Adrenal gland (tissue), 12 donors: Measurements from ENCODE around the gene IL20RA. TPM values are rescaled to one million over a fixed set of nuclear protein-coding genes. Genes with fewer than 3 reads are reported as not detected.

Source experiments
- DNase-seq, 7 donors: peaks; one replicate each; pipeline ENCODE4 v3.0.0-alpha.2; 2019 to 2020
- H3K27ac ChIP-seq, 5 donors: fragments of 200-600 bp; sonication (generic) in 4 of 5; 1 replicate in 3 of 5; 2 replicates in 2 of 5; pipeline versions ENCODE4 v1.5.1 to v1.8.0; 2016 to 2020; ENCODE audit warnings: mild to moderate bottlenecking in 1 of 5
- H3K27me3 ChIP-seq: fragments of 200-600 bp; 2 replicates; pipeline ENCODE4 v1.8.0; 2021
- H3K36me3 ChIP-seq, 2 donors: fragments of 200-600 bp; replicated peaks in 1 of 2; 1 replicate in 1 of 2; 2 replicates in 1 of 2; pipeline versions ENCODE4 v1.5.1 to v1.8.0; 2018 to 2022
- H3K4me1 ChIP-seq, 2 donors: fragments of 200-600 bp; replicated peaks in 1 of 2; 1 replicate in 1 of 2; 2 replicates in 1 of 2; pipeline versions ENCODE4 v1.5.1 to v1.8.0; 2018 to 2021
- H3K4me3 ChIP-seq, 4 donors: fragments of 200-600 bp; sonication (generic) in 3 of 4; one replicate each; pipeline ENCODE4 v1.5.1; 2016 to 2018
- H3K9me3 ChIP-seq, 3 donors: fragments of 200-600 bp; sonication (generic) in 1 of 3; replicated peaks in 1 of 3; 1 replicate in 2 of 3; 2 replicates in 1 of 3; pipeline versions ENCODE4 v1.5.1 to v1.8.0; 2016 to 2021
- POLR2A ChIP-seq, 2 donors: fragments of 450-650 bp; IDR thresholded peaks; one replicate each; pipeline ENCODE4 v1.6.1; 2017; ENCODE audit warnings: antibody characterized with exemption in 2 of 2, mild to moderate bottlenecking in 2 of 2, moderate library complexity in 1 of 2
- WGBS, 4 donors: extraction: QIAGEN DNeasy Blood & Tissue Kit in 2 of 4; methylation state at CpG; one replicate each; pipeline versions ENCODE4 v1.1.5 to v1.1.7; 2013 to 2017; 5-methylcytosine and 5-hydroxymethylcytosine counted together
- intact Hi-C, 2 donors: fragments of 100-400 bp; cut with DNase I; formaldehyde crosslinking; loops; one replicate each; pipeline versions ENCODE4 v1.14.1 to v1.15.0; 2022 to 2023
- polyA plus RNA-seq, 3 donors: library from polyadenylated mRNA; stranded (reverse); fragments of 200-250 nt in 2 of 3; fragments of 350-450 nt in 1 of 3; fragmentation: Illumina TruSeq in 1 of 3; extraction: RNeasy Lipid Tissue Mini Kit (QIAGEN cat#74804) in 1 of 3; gene quantifications; one replicate each; pipeline ENCODE4 v1.2.3, GENCODE V29; 2013 to 2014
- total RNA-seq, 9 donors: library from RNA; depleted of rRNA in 4 of 9; stranded (reverse); fragments of >200 nt in 4 of 9; fragments of 120-200 nt in 1 of 9; fragmentation: NEBNext Ultra II Directional in 1 of 9; extraction: Animal tissue kit (Norgen Biotek cat#: 25700) in 1 of 9; gene quantifications; one replicate each; pipeline versions ENCODE4 v1.1.0 to v1.2.4, GENCODE V29; 2013 to 2023
- TF ChIP-seq, protein P1 (sequence below), 6 experiments: fragments of 450-650 bp in 4 of 6; fragments of 200-600 bp in 2 of 6; sonication (generic) in 1 of 6; IDR thresholded peaks; 1 replicate in 5 of 6; 2 replicates in 1 of 6; pipeline versions ENCODE4 v1.5.1 to v1.8.0; 2016 to 2021; ENCODE audit warnings: antibody characterized with exemption in 6 of 6, mild to moderate bottlenecking in 2 of 6, moderate library complexity in 1 of 6
- donor health status: healthy with polysubstance abuse.
- donor health status: Bipolar disorder and iron deficiency.
- donor health status: DM: yes; HTN: yes; CAD: no.
- donor health status: DM: no; HTN: no; CAD: no.
- donor health status: DM: no; HTN: no; CAD: no.
- donor health status: DM: yes; HTN: yes; CAD: no.

Gene IL20RA
- total and polyA plus RNA-seq, 12 donors: 6.6 to 23.5 (median 12.7) TPM

- H3K27me3 ChIP-seq: peaks cover 12% of the 10 kb centered on the region
- H3K27ac ChIP-seq: no peak overlapping the region
- 63 to 73% (median 70%) methylated on average over 3 to 5 of the region's 5 CpGs for WGBS, 4 donors
- intact Hi-C loops: no loop called here
- TF ChIP-seq, protein P1, sequence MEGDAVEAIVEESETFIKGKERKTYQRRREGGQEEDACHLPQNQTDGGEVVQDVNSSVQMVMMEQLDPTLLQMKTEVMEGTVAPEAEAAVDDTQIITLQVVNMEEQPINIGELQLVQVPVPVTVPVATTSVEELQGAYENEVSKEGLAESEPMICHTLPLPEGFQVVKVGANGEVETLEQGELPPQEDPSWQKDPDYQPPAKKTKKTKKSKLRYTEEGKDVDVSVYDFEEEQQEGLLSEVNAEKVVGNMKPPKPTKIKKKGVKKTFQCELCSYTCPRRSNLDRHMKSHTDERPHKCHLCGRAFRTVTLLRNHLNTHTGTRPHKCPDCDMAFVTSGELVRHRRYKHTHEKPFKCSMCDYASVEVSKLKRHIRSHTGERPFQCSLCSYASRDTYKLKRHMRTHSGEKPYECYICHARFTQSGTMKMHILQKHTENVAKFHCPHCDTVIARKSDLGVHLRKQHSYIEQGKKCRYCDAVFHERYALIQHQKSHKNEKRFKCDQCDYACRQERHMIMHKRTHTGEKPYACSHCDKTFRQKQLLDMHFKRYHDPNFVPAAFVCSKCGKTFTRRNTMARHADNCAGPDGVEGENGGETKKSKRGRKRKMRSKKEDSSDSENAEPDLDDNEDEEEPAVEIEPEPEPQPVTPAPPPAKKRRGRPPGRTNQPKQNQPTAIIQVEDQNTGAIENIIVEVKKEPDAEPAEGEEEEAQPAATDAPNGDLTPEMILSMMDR (IDR thresholded peaks at IDR 0.05): no peak
- no peak for TF ChIP-seq POLR2A (IDR thresholded peaks at IDR 0.05)
- H3K9me3 ChIP-seq: no peaks in the 10 kb centered on the region
- H3K4me1 ChIP-seq: no peaks in the 10 kb centered on the region
- no peak for DNase-seq
- H3K36me3 ChIP-seq: no peaks in the 10 kb centered on the region
- H3K4me3 ChIP-seq: no peak overlapping the region
Observed at GRCh38 chr6:137070303-137070702, 25.5 kb upstream of the IL20RA start.

- WGBS, 4 donors: 79 to 82% (median 81%) methylated on average over 2 of the region's 2 CpGs
- intact Hi-C loops: no loop called here
- no peaks in the 10 kb centered on the region for H3K36me3 ChIP-seq
- DNase-seq: no peak
- H3K4me1 ChIP-seq: no peaks in the 10 kb centered on the region
- no peak overlapping the region for H3K27ac ChIP-seq
- no peak overlapping the region for H3K4me3 ChIP-seq
- no peak for TF ChIP-seq POLR2A (IDR thresholded peaks at IDR 0.05)
- TF ChIP-seq, protein P1 (IDR thresholded peaks at IDR 0.05): no peak
- peaks cover 12% of the 10 kb centered on the region for H3K27me3 ChIP-seq
- H3K9me3 ChIP-seq: no peaks in the 10 kb centered on the region
Observed at GRCh38 chr6:137067399-137067798, 22.6 kb upstream of the IL20RA start.

- Histone ChIP-seq H3K36me3 (no peaks in the 10 kb centered on the region), H3K4me1 (no peaks in the 10 kb centered on the region), H3K27ac (no peak overlapping the region), H3K9me3 (no peaks in the 10 kb centered on the region), H3K4me3 (no peak overlapping the region), H3K27me3 (no peaks in the 10 kb centered on the region)
- WGBS, 4 donors: 83 to 99% (median 94%) methylated on average over 3 of the region's 3 CpGs
- intact Hi-C loops: no loop called here
- TF ChIP-seq, protein P1 (IDR thresholded peaks at IDR 0.05): no peak
- TF ChIP-seq POLR2A (IDR thresholded peaks at IDR 0.05): no peak
- no peak for DNase-seq
Observed at GRCh38 chr6:137058037-137058436, 13.3 kb upstream of the IL20RA start.

GRCh38 chr6:137056121-137056880, 11.5 kb upstream of the IL20RA start:
- WGBS, 4 donors: 90 to 94% (median 92%) methylated on average over 3 of the region's 3 CpGs
- no peak for DNase-seq
- intact Hi-C loops: no loop called here

More at GRCh38 chr6:137056121-137056880, 11.5 kb upstream of the IL20RA start:
- TF ChIP-seq POLR2A (IDR thresholded peaks at IDR 0.05): no peak
- TF ChIP-seq, protein P1 (IDR thresholded peaks at IDR 0.05): no peak
- Histone ChIP-seq H3K27ac (no peak overlapping the region), H3K36me3 (no peaks in the 10 kb centered on the region), H3K9me3 (no peaks in the 10 kb centered on the region), H3K27me3 (no peaks in the 10 kb centered on the region), H3K4me3 (no peak overlapping the region), H3K4me1 (no peaks in the 10 kb centered on the region)
